Left renal cortex interstitium (tissue), 4 donors: ENCODE data around the gene TMCC2. TPM values are rescaled to one million over a fixed set of nuclear protein-coding genes. Genes with fewer than 3 reads are reported as not detected.

ENCODE experiments used
- DNase-seq, 4 donors: peaks; one replicate each; pipeline ENCODE4 v3.0.0-alpha.2; 2013; ENCODE audit warnings: low read depth in 4 of 4, low spot score in 2 of 4, missing footprints in 1 of 4
- polyA plus RNA-seq, 4 donors: library from polyadenylated mRNA; unstranded; fragments of 120-200 nt; gene quantifications; one replicate each; pipeline ENCODE4 v1.2.1, GENCODE V29; 2013; ENCODE audit not compliant: insufficient read length in 4 of 4

Gene TMCC2
- polyA plus RNA-seq, 4 donors: 7.5 to 9.9 (median 7.9) TPM

DNA sequence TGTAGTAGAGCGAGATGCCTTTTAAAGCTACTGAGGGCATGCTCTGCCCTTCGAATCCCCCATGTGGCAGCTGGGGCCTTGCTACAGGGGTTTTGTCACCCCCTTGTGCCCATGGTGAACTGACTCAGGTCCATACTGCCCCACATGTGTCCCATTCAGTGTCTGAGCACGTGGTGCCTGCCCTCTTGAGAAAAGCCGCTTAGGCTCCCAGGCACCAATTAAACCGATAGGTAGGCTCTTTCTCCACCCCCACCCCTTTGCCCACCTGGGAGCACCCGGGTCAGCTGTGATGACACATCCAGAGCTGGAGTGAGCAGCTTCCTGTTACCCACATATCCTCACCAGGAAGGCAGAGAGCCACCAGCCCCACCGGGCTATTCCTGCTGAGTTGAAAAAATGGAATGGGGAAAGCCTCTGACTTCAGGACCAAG, 30.5 kb downstream of the TMCC2 start:
- DNase-seq: no peak

DNA sequence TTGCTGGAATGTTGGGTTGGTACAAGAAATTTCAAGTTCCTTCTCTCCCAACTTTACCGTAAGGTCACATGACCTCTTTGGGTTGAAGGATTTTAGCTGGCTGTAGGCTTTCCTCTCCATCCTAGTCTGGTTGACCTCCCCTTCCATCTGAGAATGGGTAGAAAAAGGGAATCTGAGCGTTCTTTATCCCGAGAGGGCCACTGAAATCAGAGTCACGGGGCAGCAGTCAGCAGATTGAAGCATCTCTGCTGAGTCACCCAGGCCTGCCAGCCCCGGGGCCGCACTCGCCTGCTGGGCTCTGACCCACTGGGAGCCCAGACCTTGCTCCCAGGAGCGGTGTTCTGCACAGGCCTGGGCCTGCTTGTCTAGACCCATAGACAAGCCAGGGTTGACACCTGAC, 31.0 kb downstream of the TMCC2 start:
- DNase-seq: no peak

DNA sequence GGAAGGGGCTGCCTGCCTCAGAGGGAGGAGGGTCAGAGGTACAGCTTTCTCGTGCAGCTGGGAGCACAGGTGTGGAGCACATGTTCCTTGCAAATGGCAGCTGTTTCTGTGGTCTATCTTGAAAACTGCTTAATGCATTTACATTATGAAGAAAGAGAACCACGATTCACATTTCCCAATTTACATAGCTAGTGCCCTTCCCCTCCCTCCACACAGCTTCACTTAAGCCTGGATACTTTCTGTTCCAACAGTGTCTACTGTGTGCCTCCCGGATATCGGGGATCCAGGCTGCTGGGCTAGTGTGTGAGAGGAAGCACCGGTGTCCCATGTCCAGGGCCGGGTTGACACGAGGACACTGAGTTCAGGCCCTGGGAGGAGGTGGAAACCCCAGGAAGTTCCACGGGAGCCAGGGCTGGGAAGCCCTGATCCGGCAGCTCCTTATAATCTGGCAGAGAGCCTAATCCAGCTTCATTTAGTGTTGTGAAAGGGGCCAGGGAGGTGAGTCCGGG, 31.6 kb downstream of the TMCC2 start:
- no peak for DNase-seq

DNA sequence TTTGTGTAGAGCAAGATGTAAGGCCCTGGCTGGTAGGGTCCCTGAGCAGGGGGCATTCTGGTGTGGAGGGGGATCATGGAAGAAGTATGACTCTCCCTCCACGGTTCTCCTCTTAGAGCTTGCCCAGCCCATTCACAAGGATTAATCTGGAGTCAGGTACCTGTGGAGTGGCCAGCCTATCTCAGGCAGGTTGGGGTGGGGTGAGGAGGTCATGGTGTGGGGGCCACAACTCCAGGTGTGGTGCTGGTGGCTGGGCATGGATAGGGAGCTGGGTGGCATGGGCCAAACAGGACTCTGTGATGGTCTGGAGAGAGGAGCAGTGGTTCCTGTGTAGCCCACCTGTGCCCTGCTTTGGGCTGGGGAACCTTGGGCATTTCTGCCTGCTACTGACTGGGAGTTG, 32.3 kb downstream of the TMCC2 start:
- no peak for DNase-seq

DNA sequence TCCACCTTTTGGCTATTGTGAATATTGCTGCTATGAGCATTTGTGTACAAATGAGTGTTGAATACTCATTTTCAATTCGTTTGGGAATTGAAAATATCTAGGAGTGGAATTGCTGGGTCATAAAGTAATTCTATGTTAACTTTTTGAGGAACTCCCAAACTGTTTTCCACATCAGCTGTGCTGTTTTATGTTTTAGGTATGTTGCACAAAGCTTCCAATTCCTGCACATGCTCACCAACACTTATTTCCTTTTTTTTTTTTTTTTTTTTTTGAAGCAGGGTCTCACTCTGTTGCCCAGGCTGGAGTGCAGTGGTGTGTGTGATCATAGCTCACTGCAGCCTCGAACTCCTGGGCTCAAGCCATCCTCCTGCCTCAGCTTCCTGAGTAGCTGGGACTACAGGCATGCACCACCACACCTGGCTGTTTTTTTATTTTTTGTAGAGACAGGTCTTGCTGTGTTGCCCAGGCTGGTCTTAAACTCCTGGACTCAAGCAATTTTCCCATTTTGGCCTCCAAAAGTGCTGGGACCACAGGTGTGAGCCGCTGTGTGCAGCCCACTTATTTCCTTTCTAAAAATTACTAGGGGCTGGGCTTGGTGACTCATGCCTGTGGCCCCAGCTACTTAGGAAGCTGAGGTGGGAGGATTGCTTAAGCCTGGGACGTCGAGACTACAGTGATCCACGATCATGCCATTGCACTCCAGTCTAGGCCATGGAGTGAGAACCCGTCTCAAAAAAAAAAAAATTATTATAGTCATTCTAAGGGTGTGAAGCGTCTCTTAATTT, 33.4 kb downstream of the TMCC2 start:
- no peak for DNase-seq

DNA sequence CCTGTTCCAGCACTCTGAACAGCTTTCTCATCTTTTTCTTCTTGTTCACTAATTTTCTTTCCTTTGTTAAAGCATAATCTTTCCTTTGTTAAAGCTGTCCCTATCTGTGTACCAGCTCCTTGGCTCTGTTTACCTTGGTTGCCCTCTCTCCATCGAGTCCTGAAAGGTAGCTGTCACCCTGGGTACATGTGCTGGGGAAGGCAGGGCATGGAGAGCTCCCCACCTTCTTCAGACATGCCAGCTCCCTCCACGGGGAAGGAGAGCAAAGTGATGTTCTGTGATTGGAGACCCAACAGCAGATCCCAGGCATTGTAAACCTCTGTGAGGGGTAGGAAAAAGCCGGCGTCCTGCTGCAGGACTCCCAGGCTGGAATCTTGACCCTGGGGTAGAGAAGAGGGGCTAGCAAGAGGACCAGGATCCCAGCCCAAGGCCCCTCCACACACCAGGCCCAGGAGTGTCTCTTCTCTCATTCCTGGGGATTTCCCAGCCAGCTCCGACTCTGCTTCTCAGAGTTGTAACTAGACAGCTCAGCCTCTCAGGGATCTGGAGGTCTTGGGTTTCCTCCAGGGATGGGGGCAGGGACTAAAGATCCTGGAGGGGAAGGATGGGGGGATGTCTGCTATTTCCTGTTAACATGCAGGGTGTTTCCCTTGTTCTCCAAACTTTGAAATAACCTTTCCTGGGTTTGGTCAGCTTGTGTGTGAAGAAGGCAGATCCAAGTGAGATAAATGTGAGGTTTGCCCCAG, 34.4 kb downstream of the TMCC2 start:
- DNase-seq: no peak

DNA sequence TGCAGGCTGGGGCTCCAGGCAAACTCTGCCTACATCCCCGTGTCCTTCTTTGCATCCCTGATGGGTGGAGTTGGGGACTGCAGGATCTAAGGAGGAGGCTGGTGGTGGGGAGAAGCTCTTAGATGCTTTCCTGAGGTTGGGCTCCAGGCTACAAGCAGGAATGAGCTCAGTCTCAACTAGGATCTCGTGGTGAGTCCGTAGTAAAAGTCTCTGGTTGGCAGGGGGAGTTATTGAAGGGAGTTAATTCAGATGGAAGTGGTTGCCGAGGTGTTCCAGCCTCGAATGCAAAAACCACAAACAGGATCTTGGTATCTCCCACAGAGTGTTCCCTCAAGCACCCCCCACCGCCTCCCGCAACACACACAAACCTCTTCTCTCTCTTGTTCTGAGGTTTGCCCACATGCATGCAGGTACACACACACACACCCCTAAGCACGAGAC, 35.0 kb downstream of the TMCC2 start:
- no peak for DNase-seq

DNA sequence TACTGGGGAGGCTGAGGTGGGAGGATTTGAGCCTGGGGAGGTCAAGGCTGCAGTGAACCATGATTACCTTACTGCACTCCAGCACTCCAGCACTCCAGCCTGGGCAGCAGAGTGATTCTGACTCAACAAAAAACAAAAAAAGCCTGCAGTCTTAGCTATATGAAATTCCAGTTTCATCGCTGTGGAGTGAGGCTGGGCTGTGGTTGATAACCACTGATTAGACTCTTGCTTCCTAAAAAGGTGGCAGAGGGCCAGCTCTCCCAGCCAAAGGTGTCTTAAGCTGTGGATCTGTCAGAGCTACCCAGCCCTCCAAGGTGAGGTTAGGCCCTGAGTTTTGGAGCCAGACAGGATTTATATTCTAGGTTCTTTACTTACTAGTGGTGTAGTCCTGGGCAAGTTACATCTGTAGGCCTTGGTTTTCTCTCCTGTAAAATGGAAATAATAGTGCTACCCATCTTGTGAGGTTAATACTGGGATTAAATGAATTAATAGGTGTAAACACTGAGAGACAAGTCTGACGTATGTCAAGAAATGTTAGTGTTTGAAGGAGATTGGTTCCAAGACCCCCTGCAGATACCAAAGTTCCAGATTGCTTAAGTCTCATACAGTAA, 35.9 kb downstream of the TMCC2 start:
- no peak for DNase-seq

DNA sequence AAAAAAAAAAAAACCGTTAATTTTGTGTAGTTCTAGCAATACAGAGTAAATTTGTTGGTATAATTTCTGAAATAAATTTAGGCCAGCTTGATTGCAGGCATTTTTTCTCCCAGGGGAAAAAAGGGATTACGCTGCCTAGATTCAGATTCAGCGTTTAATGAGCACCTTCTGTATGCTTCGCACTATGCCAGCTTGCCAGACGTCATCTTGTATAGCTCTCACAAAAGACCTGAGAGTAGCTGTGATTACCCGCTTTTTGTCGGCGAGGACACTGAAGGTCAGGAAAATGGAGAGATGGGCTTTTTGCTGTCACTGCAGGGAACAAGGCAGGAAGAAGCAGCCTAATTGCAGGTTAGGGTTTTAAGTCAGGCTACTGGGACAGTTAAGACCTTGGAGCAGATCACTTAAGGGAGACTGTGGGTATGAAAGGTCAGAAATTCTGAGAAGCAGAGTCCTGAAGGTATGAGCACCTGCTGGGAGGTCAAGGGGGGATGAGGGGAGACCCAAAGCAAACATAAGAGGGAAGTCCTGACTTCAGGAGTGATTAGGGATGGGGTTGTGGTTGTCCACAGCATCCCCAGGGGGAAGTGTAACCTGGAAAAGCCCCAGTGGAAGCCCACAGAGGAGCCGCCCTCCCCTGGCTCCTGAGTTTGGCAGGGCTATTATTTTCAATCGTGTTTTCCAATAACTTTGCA, 39.0 kb downstream of the TMCC2 start:
- DNase-seq: no peak

DNA sequence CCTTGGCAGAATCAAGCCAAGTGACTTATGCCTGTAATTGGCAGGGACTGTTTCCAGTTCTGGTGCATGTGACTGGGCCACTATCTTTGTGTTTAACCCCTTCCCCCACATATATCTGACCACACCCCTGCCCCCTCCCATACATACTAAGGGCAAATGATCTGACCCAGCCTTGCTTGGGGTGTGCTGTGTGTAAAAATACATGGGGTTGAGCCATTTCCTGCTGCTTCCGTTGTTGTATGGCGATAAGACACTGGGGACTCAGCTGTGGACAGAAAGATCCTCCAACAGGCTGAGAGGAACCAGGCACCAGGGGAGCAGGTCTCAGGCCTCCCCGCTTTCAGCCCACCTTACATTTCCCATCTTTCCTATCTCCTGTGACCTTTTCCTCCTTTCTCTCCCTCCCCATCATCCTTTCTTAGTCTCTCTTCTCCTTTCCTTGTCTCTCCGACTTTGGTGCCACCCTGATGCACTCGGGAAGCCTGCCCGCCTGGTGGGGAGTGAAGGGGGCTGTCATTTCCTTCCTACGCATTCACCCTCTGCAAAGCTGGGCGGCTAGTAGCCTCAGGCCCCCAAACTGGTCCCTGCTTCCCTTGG, 39.7 kb downstream of the TMCC2 start:
- no peak for DNase-seq

DNA sequence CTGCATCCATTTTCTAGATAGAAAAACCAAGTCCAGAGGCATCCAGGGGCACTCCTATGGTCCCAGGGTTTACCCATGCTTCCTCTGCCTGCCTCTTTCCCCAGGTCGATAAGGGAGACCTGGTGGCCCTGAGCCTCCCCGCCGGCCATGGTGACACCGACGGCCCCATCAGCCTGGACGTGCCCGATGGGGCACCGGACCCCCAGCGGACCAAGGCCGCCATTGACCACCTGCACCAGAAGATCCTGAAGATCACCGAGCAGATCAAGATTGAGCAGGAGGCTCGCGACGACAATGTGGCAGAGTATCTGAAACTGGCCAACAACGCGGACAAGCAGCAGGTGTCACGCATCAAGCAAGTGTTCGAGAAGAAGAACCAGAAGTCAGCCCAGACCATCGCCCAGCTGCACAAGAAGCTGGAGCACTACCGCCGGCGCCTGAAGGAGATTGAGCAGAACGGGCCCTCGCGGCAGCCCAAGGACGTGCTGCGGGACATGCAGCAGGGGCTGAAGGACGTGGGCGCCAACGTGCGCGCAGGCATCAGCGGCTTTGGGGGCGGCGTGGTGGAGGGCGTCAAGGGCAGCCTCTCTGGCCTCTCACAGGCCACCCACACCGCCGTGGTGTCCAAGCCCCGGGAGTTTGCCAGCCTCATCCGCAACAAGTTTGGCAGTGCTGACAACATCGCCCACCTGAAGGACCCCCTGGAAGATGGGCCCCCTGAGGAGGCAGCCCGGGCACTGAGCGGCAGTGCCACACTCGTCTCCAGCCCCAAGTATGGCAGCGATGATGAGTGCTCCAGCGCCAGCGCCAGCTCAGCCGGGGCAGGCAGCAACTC, 41.3 kb downstream of the TMCC2 start:
- no peak for DNase-seq

DNA sequence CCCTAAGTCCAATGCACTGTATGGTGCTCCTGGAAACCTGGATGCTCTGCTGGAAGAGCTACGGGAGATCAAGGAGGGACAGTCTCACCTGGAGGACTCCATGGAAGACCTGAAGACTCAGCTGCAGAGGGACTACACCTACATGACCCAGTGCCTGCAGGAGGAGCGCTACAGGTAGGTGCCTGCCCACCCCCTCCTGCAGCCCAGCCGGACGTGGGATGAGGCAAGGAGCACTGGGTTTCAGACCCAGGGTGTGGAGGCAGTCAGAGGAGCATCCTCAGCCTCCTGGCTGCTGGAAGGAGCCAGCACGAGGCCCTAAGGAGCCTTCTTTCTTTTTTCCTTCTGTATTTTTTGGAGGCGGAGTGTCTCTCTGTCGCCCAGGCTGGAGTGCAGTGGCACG, 42.0 kb downstream of the TMCC2 start:
- no peak for DNase-seq

DNA sequence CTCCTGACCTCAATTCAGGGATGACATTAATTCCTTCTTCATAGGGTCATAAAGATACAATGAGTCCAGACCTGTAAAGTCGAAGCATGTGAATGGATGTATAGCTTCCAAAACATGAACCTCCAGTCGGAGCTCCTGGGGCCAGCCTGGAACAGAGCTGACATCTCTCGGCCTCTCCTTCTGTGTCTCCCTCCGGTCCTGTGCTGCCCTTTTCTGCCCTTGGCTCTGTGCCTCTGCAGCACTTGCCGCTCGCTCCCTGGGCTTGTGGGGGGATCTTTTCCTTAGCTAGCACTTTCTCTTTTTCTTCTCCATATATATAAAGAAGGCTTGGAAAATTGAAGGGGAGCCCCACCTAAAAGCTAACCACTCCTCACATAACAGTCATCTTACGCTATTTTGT, 42.5 kb downstream of the TMCC2 start:
- no peak for DNase-seq

DNA sequence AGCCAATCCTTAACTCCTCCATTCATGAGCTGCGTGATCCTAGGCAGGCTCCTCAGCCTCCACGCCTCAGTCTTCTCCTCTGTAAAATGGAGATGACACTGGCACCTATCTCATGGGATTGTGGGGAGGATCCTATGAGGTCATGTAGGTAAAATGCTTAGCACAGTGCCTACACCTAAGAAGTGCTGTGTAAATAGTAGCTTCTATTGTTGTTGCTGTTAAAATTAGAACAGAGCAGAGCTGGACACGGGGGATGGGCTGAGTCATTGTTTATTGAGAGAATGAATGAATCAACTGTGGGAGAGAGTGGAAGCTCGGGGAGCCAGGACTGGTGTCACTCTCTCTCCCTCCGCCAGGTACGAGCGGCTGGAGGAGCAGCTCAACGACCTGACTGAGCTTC, 43.0 kb downstream of the TMCC2 start:
- no peak for DNase-seq

DNA sequence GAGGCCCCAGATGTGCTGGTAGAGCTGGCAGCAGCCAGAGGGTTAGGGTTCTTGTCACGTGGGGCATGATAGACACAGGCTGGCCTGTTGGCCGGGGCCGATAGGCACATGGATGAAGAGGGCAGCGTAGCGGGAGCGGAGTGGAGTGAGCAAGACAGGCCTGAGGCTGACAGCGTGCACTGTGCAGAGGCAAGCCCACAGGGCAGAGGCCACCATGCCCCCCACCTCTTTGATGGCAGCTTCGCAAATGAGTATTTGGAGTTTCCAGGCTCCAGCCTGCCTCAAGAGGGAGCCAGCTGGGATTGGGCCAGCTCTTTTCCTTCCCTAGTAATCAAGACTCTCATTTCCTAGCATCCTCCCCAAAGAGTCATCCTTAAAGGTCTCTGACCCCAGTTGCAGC, 43.5 kb downstream of the TMCC2 start:
- no peak for DNase-seq

DNA sequence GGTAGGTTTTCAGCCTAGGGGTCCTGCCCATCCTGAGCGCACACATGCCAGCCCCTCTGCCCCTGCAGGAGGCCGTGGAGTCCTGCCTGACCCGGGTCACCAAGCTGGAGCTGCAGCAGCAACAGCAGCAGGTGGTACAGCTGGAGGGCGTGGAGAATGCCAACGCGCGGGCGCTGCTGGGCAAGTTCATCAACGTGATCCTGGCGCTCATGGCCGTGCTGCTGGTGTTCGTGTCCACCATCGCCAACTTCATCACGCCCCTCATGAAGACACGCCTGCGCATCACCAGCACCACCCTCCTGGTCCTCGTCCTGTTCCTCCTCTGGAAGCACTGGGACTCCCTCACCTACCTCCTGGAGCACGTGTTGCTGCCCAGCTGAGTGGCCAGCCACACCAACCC, 44.0 kb downstream of the TMCC2 start:
- no peak for DNase-seq

DNA sequence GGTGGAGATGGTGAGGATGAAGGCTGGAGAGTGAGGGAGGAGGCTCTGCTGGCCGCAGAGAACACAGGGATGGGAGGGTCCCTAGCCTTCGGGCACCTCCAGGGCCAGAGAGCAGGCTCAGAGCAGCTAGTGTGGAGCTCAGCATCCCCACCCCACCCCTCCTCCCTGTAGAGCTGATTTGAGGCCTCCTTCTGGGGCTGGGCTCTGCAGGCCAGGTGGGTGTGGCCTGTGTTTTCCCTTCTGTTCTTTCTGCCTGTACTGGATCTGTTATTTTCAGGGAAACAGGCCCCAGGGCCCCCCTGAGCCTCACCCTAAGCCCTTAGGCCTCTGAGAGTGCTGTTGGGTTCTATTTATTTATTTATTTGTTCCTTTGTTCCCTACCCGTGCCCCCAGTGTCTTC, 44.8 kb downstream of the TMCC2 start:
- DNase-seq: no peak

DNA sequence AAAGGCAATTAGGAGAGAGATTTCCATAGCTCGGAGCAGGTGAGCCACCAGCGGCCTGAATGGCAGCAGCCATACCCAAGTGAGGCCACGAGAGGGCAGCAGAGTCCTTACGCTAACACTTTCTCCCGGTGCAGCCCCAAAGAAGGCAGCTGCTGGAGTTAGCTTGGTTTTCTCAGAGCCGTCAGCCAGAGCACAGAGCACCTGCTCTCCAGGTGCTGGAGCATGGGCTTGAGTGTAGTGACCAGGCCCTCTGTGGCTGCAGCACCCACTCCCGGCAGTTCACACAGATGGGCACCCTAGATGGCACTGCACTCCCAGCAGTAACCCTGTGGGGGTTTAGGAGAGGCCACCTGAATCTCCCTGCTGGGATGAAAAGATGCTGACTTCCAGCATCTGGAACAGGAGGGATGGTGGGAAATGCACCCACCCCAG, 45.8 kb downstream of the TMCC2 start:
- DNase-seq: peak in 1 of 4 donors; percentile 62

DNA sequence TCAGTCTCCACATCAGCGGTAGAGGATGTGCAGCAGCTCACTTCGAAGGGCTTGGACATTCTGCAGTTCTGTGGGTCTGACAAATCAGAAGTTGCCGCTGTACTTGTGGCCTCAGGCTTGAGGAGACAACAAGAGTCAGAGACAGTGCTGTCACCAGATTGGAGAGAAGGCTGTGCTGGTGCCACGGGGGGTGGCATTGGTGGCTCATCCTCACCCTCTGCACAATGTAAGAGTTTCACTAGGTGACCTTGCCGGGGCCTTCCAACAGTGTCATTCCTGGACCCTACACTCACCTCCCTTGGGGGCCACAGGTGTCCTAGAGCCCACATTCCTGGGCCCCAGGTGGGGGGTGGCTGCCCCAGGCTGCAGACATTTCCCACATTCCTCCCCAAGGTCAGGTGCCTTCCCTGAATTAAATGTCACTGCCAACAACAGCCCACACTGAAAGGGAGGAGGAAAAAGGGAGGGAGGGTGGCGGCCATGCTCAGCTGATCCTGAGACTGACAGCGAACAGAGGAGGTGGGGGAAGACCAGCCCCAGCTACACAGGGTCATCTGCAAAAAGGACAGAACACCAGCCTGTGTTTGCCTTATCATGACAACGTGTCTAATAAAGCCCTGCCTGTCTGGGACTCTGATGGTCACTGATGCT, 46.4 kb downstream of the TMCC2 start:
- DNase-seq: no peak
